DMS 273 (cell line): ENCODE data around the gene ARHGEF26.

ENCODE experiments used
- DNase-seq: peaks from one replicate; lab custom pipeline; 2025; ENCODE audit not compliant: unreplicated experiment; lab: John Stamatoyannopoulos, UW

Gene ARHGEF26

GRCh38 chr3:154193000-154193615 lies 71.9 kb downstream of the ARHGEF26 start:
- DNase-seq, result no peak

GRCh38 chr3:154194877-154195276 lies 73.7 kb downstream of the ARHGEF26 start:
- DNase-seq, result no peak

- DNase-seq, result no peak
These were observed 74.6 kb downstream of the ARHGEF26 start for GRCh38 chr3:154195620-154196356.

- DNase-seq, result no peak
These were observed 76.6 kb downstream of the ARHGEF26 start for GRCh38 chr3:154197751-154198150.

- no peak for DNase-seq
These were observed 88.3 kb downstream of the ARHGEF26 start for GRCh38 chr3:154209499-154209898.

- DNase-seq, result peak; percentile 11
These were observed 89.8 kb downstream of the ARHGEF26 start for GRCh38 chr3:154210986-154211385.

GRCh38 chr3:154214306-154214705 lies 93.1 kb downstream of the ARHGEF26 start:
- no peak for DNase-seq

GRCh38 chr3:154217671-154218070 lies 96.5 kb downstream of the ARHGEF26 start:
- no peak for DNase-seq

GRCh38 chr3:154218728-154219127 lies 97.5 kb downstream of the ARHGEF26 start:
- DNase-seq, result no peak

GRCh38 chr3:154220462-154220861 lies 99.3 kb downstream of the ARHGEF26 start:
- DNase-seq, result no peak

- peak; percentile 12 for DNase-seq
These were observed 102.3 kb downstream of the ARHGEF26 start for GRCh38 chr3:154223519-154223918.

- DNase-seq, result no peak
These were observed 103.2 kb downstream of the ARHGEF26 start for GRCh38 chr3:154224366-154224765.

- DNase-seq, result no peak
These were observed 103.7 kb downstream of the ARHGEF26 start for GRCh38 chr3:154224866-154225265.

GRCh38 chr3:154225536-154225935 lies 104.3 kb downstream of the ARHGEF26 start:
- no peak for DNase-seq

GRCh38 chr3:154227531-154227930 lies 106.3 kb downstream of the ARHGEF26 start:
- DNase-seq, result no peak

- no peak for DNase-seq
These were observed 107.5 kb downstream of the ARHGEF26 start for GRCh38 chr3:154228561-154229216.

GRCh38 chr3:154229217-154229590 lies 108.0 kb downstream of the ARHGEF26 start:
- DNase-seq, result no peak

- no peak for DNase-seq
These were observed 114.1 kb downstream of the ARHGEF26 start for GRCh38 chr3:154235330-154235729.

GRCh38 chr3:154236331-154236730 lies 115.1 kb downstream of the ARHGEF26 start:
- no peak for DNase-seq

GRCh38 chr3:154240235-154240634 lies 119.0 kb downstream of the ARHGEF26 start:
- DNase-seq, result no peak

- no peak for DNase-seq
These were observed 120.3 kb downstream of the ARHGEF26 start for GRCh38 chr3:154241496-154241895.

- DNase-seq, result no peak
These were observed 121.6 kb downstream of the ARHGEF26 start for GRCh38 chr3:154242766-154243165.
